MCF 10A (cell line): Measurements from ENCODE around the gene TMED10. TPM values are rescaled to one million over a fixed set of nuclear protein-coding genes. Genes with fewer than 3 reads are reported as not detected.
"Not testable (repeated sequence)": the region's sequence is repeated elsewhere in the genome, so short reads cannot be mapped to it uniquely, and the experiment has no call there.

Experiments used
- BruUV-seq: library from RNA; stranded (reverse); fragments of 400-500 nt; replicated peaks from 2 replicates; lab custom pipeline; 2021; lab: Mats Ljungman, UMichigan
- CTCF ChIA-PET: fragments of 300-600 bp; sonication (Branson Sonifier 250); formaldehyde crosslinking; extraction: SDS; loops from one replicate; lab custom pipeline; 2021; ENCODE audit warnings: antibody characterized with exemption, inconsistent platforms; lab: Yijun Ruan, JAX
- POLR2A ChIA-PET: fragments of 300-600, 350-650 bp; sonication (Branson Sonifier 250); formaldehyde crosslinking; extraction: SDS; loops from one replicate; lab custom pipeline; 2020; ENCODE audit warnings: antibody characterized with exemption, inconsistent platforms; lab: Yijun Ruan, JAX
- DNase-seq: peaks from one replicate; pipeline ENCODE4 v3.0.0-alpha.2; 2018; ENCODE audit not compliant: unreplicated experiment
- H3K27ac Mint-ChIP-seq: one replicate; pipeline ENCODE4 v1.8.0; 2022; ENCODE audit warnings: mild to moderate bottlenecking, low read depth, mixed read lengths; ENCODE audit not compliant: unreplicated experiment
- H3K27me3 Mint-ChIP-seq: one replicate; pipeline ENCODE4 v1.8.0; 2022; ENCODE audit warnings: mixed read lengths; ENCODE audit not compliant: insufficient read depth, unreplicated experiment
- H3K36me3 Mint-ChIP-seq: one replicate; pipeline ENCODE4 v1.8.0; 2022; ENCODE audit warnings: mild to moderate bottlenecking, moderate library complexity, mixed read lengths; ENCODE audit not compliant: insufficient read depth, unreplicated experiment
- H3K4me1 Mint-ChIP-seq: one replicate; pipeline ENCODE4 v1.8.0; 2022; ENCODE audit warnings: mixed read lengths; ENCODE audit not compliant: insufficient read depth, unreplicated experiment
- H3K4me3 Mint-ChIP-seq: one replicate; pipeline ENCODE4 v1.8.0; 2022; ENCODE audit warnings: mild to moderate bottlenecking, moderate library complexity, mixed read lengths; ENCODE audit not compliant: unreplicated experiment
- H3K9me3 Mint-ChIP-seq: one replicate; pipeline ENCODE4 v1.8.0; 2022; ENCODE audit warnings: mixed read lengths; ENCODE audit not compliant: unreplicated experiment
- CTCF ChIP-seq: fragments of 200-600 bp; IDR thresholded peaks from one replicate; pipeline ENCODE4 v1.8.0; 2022; ENCODE audit warnings: antibody characterized with exemption, mild to moderate bottlenecking; ENCODE audit not compliant: unreplicated experiment
- intact Hi-C: fragments of 100-400 bp; cut with micrococcal nuclease; formaldehyde crosslinking; loops from 2 replicates; pipeline ENCODE4 v1.14.1; 2022
- total RNA-seq: library from RNA; stranded (reverse); gene quantifications from 2 replicates; pipeline ENCODE4 v1.2.3, GENCODE V29; 2022

Gene TMED10
- total RNA-seq, 1 experiment from 2014 or later, result 454 TPM

- CTCF ChIA-PET, result interaction anchor here (0.6 to 5.2 kb wide), 5 partner anchors 125 to 433 kb away, joined by 3 to 192 read pairs (median 6); no protein-coding TSS in a partner anchor
- Mint-ChIP-seq H3K27me3 (no peaks in the 10 kb centered on the region), H3K9me3 (no peaks in the 10 kb centered on the region), H3K27ac (peak overlapping the region; percentile 99), H3K36me3 (peaks cover 64% of the 10 kb centered on the region), H3K4me1 (peaks cover 43% of the 10 kb centered on the region), H3K4me3 (peak overlapping the region; percentile 72)
- no peak for TF ChIP-seq CTCF
- BruUV-seq, result no TSS peak
- DNase-seq, result no peak
- intact Hi-C loops, result loop anchor here (10.0 kb wide), 2 partner anchors 357 to 517 kb away; no protein-coding TSS in a partner anchor
- POLR2A ChIA-PET, result interaction anchor here (0.6 to 11.5 kb wide), 22 partner anchors 9 to 533 kb away, joined by 3 to 274 read pairs (median 4); partner anchors contain the start of genes ACYP1, ERG28, FOS and TMED10
Observed at GRCh38 chr14:75127903-75128595, 48.4 kb downstream of the TMED10 start.

- BruUV-seq, H3K27me3 Mint-ChIP-seq, H3K9me3 Mint-ChIP-seq: not testable (repeated sequence)
- peak; percentile 21 for DNase-seq
- Mint-ChIP-seq H3K36me3 (peaks cover 64% of the 10 kb centered on the region), H3K27ac (peak overlapping the region; percentile 99), H3K4me1 (peaks cover 38% of the 10 kb centered on the region), H3K4me3 (peak overlapping the region; percentile 72)
- intact Hi-C loops, result loop anchor here (10.0 kb wide), 2 partner anchors 357 to 517 kb away; no protein-coding TSS in a partner anchor
- POLR2A ChIA-PET, result interaction anchor here (0.7 to 11.5 kb wide), 25 partner anchors 8 to 533 kb away, joined by 3 to 274 read pairs (median 5); partner anchors contain the start of genes ACYP1, ERG28, FOS and TTLL5
- CTCF ChIA-PET, result interaction anchor here (0.6 to 5.2 kb wide), 5 partner anchors 95 to 434 kb away, joined by 3 to 192 read pairs (median 3); no protein-coding TSS in a partner anchor
Observed at GRCh38 chr14:75127474-75127820, 49.0 kb downstream of the TMED10 start.

GRCh38 chr14:75126679-75127473 is 49.5 kb downstream of the TMED10 start, which contains the start of gene NEK9:
Gene NEK9, minus strand, starts transcription at chr14:75127048. Its CDS starts 127 bp downstream, at chr14:75126921.
- Mint-ChIP-seq H3K4me1 (peaks cover 33% of the 10 kb centered on the region), H3K4me3 (peak within 1 kb of the TSS; percentile 72), H3K9me3 (no peaks in the 10 kb centered on the region), H3K27ac (peak within 1 kb of the TSS; percentile 99), H3K27me3 (no peaks in the 10 kb centered on the region), H3K36me3 (peaks cover 64% of the 10 kb centered on the region)
- CTCF ChIA-PET, result interaction anchor here (0.6 to 3.3 kb wide), 11 partner anchors 48 to 434 kb away, joined by 3 to 17 read pairs (median 5); no protein-coding TSS in a partner anchor
- no peak for TF ChIP-seq CTCF
- intact Hi-C loops, result loop anchor here (10.0 kb wide), 2 partner anchors 358 to 518 kb away; no protein-coding TSS in a partner anchor
- peak; percentile 88 for DNase-seq
- BruUV-seq, result TSS peak; percentile 65
- POLR2A ChIA-PET, result interaction anchor here (0.7 to 11.5 kb wide), 34 partner anchors 8 to 534 kb away, joined by 3 to 274 read pairs (median 4); partner anchors contain the start of genes ACYP1, ERG28, FOS and TTLL5

GRCh38 chr14:75126121-75126544 is 50.3 kb downstream of the TMED10 start:
- Mint-ChIP-seq H3K36me3 (peaks cover 67% of the 10 kb centered on the region), H3K9me3 (no peaks in the 10 kb centered on the region), H3K4me3 (peak overlapping the region; percentile 72), H3K4me1 (peaks cover 30% of the 10 kb centered on the region), H3K27ac (peak overlapping the region; percentile 99), H3K27me3 (no peaks in the 10 kb centered on the region)
- TF ChIP-seq CTCF, result no peak
- CTCF ChIA-PET, result interaction anchor here (0.6 to 2.6 kb wide), 12 partner anchors 49 to 435 kb away, joined by 3 to 8 read pairs (median 3); no protein-coding TSS in a partner anchor
- POLR2A ChIA-PET, result interaction anchor here (0.7 to 11.5 kb wide), 24 partner anchors 9 to 534 kb away, joined by 3 to 274 read pairs (median 5); partner anchors contain the start of genes ACYP1, ERG28, FOS and TTLL5
- BruUV-seq, result no TSS peak
- intact Hi-C loops, result loop anchor here (10.0 kb wide), 2 partner anchors 359 to 519 kb away; no protein-coding TSS in a partner anchor
- no peak for DNase-seq
